Measurements from ENCODE around the gene NALCN. TPM values are rescaled to one million over a fixed set of nuclear protein-coding genes. Genes with fewer than 3 reads are reported as not detected.
A peak's percentile ranks its signal among the peaks of the same experiment; 100 is the strongest.

NALCN gene
- total and polyA plus RNA-seq, 7 experiments from 2014 or later, result not detected

- CTCF ChIA-PET, result no interaction called here
- H3K9me3 Mint-ChIP-seq, result no peaks in the 10 kb centered on the region
Observed at GRCh38 chr13:101150998-101151397, 265.3 kb downstream of the NALCN start.

GRCh38 chr13:101149735-101150384 lies 266.4 kb downstream of the NALCN start:
- Mint-ChIP-seq H3K27me3 (peaks cover 20 to 42% (median 34%) of the 10 kb centered on the region in 5 donors), H3K27ac (no peak overlapping the region), H3K4me3 (no peak overlapping the region), H3K36me3 (no peaks in the 10 kb centered on the region), H3K9me3 (no peaks in the 10 kb centered on the region), H3K4me1 (no peaks in the 10 kb centered on the region)
- ChIA-PET CTCF (no interaction called here), POLR2A (no interaction called here)
- Histone ChIP-seq H3K4me1 (ENCODE audit: control insufficient read depth in 2 of 2, insufficient read depth in 2 of 2, low read length in 2 of 2) (no peaks in the 10 kb centered on the region), H3K4me3 (ENCODE audit: low read length) (no peak overlapping the region), H3K27me3 (ENCODE audit: control insufficient read depth in 2 of 2, insufficient read depth in 2 of 2, low read length in 2 of 2) (no peaks in the 10 kb centered on the region), H3K9me3 (ENCODE audit: control insufficient read depth in 2 of 3, low read length in 3 of 3) (no peaks in the 10 kb centered on the region), H3K27ac (ENCODE audit: low read depth, low read length) (no peak overlapping the region), H3K36me3 (ENCODE audit: control insufficient read depth in 2 of 3, insufficient read depth in 3 of 3, low read length in 3 of 3) (no peaks in the 10 kb centered on the region)
- no peak for ATAC-seq
- intact Hi-C loops (cut with micrococcal nuclease), result loop anchor here in 1 of 2 donors (10.0 kb wide), 3 partner anchors 145 to 995 kb away; no protein-coding TSS in a partner anchor
- DNase-seq, result no peak

More at GRCh38 chr13:101150998-101151397, 265.3 kb downstream of the NALCN start:
- H3K36me3 ChIP-seq (ENCODE audit: control insufficient read depth in 2 of 3, insufficient read depth in 3 of 3, low read length in 3 of 3), result no peaks in the 10 kb centered on the region
- ATAC-seq (no peak), DNase-seq (no peak)
- no peaks in the 10 kb centered on the region for H3K4me1 ChIP-seq (ENCODE audit: control insufficient read depth in 2 of 2, insufficient read depth in 2 of 2, low read length in 2 of 2)
- intact Hi-C loops (cut with micrococcal nuclease), result no loop called here
- no peaks in the 10 kb centered on the region for H3K9me3 ChIP-seq (ENCODE audit: control insufficient read depth in 2 of 3, low read length in 3 of 3)
- H3K27ac Mint-ChIP-seq, result no peak overlapping the region
- H3K27ac ChIP-seq (ENCODE audit: low read depth, low read length), result no peak overlapping the region
- H3K36me3 Mint-ChIP-seq, result no peaks in the 10 kb centered on the region
- no peak overlapping the region for H3K4me3 ChIP-seq (ENCODE audit: low read length)
- no peak overlapping the region for H3K4me3 Mint-ChIP-seq
- peaks cover 22 to 44% (median 30%) of the 10 kb centered on the region in 5 donors for H3K27me3 Mint-ChIP-seq
- H3K27me3 ChIP-seq (ENCODE audit: control insufficient read depth in 2 of 2, insufficient read depth in 2 of 2, low read length in 2 of 2), result no peaks in the 10 kb centered on the region
- no peaks in the 10 kb centered on the region for H3K4me1 Mint-ChIP-seq
- POLR2A ChIA-PET, result no interaction called here

DNA sequence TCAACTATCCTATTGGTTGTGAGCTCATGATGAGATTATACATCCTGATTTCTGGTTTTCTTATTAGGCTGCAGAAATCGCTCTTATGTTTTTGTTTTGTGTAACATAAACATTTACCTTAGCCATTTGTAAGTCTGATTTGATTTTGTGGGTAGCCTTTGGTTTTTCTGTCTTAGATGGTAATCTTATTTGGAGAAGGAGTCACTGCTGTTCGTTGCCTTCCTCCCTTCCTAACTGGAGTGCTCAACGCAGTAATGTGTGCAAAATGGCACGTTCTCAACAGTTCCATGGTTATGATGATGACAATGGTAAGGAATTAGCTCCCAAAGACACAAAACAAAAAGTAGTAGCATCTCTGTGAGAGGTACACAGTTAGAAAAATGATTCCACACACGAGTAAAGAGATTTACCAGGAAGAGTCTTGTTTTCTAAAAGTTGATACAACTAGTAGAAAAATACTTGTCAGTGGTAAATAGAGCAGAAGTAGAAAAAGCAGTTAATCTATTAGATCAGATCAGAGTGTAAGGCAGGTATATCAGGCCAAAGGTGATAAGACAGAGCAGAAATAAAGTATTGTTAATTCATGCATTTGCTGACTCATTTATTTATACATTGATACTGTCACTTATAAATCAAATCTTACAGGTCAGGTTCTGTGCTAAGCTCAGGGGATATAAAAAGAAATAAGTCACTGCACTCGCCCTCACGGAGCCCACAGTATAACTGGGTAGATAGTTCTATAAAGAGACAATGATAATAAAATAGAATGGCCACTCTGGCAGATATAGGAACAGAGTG lies 270.0 kb downstream of the NALCN start:
- no peak overlapping the region for H3K27ac ChIP-seq (ENCODE audit: low read depth, low read length)
- no peak overlapping the region for H3K27ac Mint-ChIP-seq
- no peaks in the 10 kb centered on the region for H3K9me3 ChIP-seq (ENCODE audit: control insufficient read depth in 2 of 3, low read length in 3 of 3)
- ChIA-PET POLR2A (no interaction called here), CTCF (interaction anchor here (0.7 to 2.8 kb wide), 3 partner anchors 8 to 1410 kb away, joined by 3 to 14 read pairs (median 11); no protein-coding TSS in a partner anchor)
- ATAC-seq (no peak), DNase-seq (no peak)
- no peaks in the 10 kb centered on the region for H3K4me1 ChIP-seq (ENCODE audit: control insufficient read depth in 2 of 2, insufficient read depth in 2 of 2, low read length in 2 of 2)
- no peak overlapping the region for H3K4me3 ChIP-seq (ENCODE audit: low read length)
- peaks cover 10 to 37% (median 36%) of the 10 kb centered on the region in 5 donors for H3K27me3 Mint-ChIP-seq
- no peak overlapping the region for H3K4me3 Mint-ChIP-seq
- H3K36me3 ChIP-seq (ENCODE audit: control insufficient read depth in 2 of 3, insufficient read depth in 3 of 3, low read length in 3 of 3), result no peaks in the 10 kb centered on the region
- no peaks in the 10 kb centered on the region for H3K9me3 Mint-ChIP-seq
- no peaks in the 10 kb centered on the region for H3K4me1 Mint-ChIP-seq
- no peaks in the 10 kb centered on the region for H3K27me3 ChIP-seq (ENCODE audit: control insufficient read depth in 2 of 2, insufficient read depth in 2 of 2, low read length in 2 of 2)
- no peaks in the 10 kb centered on the region for H3K36me3 Mint-ChIP-seq
- intact Hi-C loops (cut with micrococcal nuclease), result loop anchor here in 1 of 2 donors (10.0 kb wide), 3 partner anchors 149 to 999 kb away; no protein-coding TSS in a partner anchor

GRCh38 chr13:101144808-101145419 lies 271.4 kb downstream of the NALCN start:
- Histone ChIP-seq H3K36me3 (ENCODE audit: control insufficient read depth in 2 of 3, insufficient read depth in 3 of 3, low read length in 3 of 3) (no peaks in the 10 kb centered on the region), H3K4me1 (ENCODE audit: control insufficient read depth in 2 of 2, insufficient read depth in 2 of 2, low read length in 2 of 2) (no peaks in the 10 kb centered on the region), H3K27me3 (ENCODE audit: control insufficient read depth in 2 of 2, insufficient read depth in 2 of 2, low read length in 2 of 2) (no peaks in the 10 kb centered on the region), H3K27ac (ENCODE audit: low read depth, low read length) (no peak overlapping the region), H3K9me3 (ENCODE audit: control insufficient read depth in 2 of 3, low read length in 3 of 3) (no peaks in the 10 kb centered on the region), H3K4me3 (ENCODE audit: low read length) (no peak overlapping the region)
- ChIA-PET POLR2A (interaction anchor here (1.3 kb wide), 1 partner anchor 596 kb away, joined by 3 read pairs; no protein-coding TSS in a partner anchor), CTCF (interaction anchor here (0.8 to 2.8 kb wide), 7 partner anchors 11 to 1475 kb away, joined by 3 to 14 read pairs (median 3); no protein-coding TSS in a partner anchor)
- Mint-ChIP-seq H3K27ac (no peak overlapping the region), H3K27me3 (peaks cover 7 to 48% (median 40%) of the 10 kb centered on the region in 5 donors), H3K36me3 (no peaks in the 10 kb centered on the region), H3K4me1 (no peaks in the 10 kb centered on the region), H3K4me3 (no peak overlapping the region), H3K9me3 (no peaks in the 10 kb centered on the region)
- intact Hi-C loops (cut with micrococcal nuclease), result loop anchor here (1.0 to 10.0 kb wide), 11 partner anchors 150 to 1702 kb away; partner anchors contain the start of gene ERCC5 (in 2 of the 2)
- peak in 7 of 9 donors; percentile 17 to 48 (median 33) for DNase-seq
- peak; percentile 63 for ATAC-seq

DNA sequence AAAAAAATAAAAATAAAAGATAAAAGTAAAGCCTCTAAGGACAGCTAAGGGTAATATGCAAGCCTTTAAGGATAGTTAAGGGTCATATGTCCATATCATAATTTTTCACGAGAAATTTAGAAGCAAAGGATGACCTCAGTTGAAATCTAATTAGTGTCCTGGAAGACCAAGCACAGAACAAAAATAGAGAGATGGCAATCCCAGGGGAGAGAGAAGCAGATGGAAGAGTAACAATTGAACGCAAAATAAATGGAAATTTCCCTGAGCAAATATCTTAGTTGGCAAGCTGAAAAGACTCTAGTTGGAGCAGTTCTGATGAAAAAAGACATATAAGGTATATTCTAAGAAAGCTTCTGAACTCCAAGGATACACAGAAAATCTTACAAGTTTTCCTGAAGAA lies 275.4 kb downstream of the NALCN start:
- Mint-ChIP-seq H3K27ac (no peak overlapping the region), H3K9me3 (peaks cover 0 to 1% (median 0%) of the 10 kb centered on the region in 11 donors), H3K4me3 (no peak overlapping the region), H3K27me3 (peaks cover 5 to 57% (median 49%) of the 10 kb centered on the region in 5 donors), H3K36me3 (no peaks in the 10 kb centered on the region), H3K4me1 (no peaks in the 10 kb centered on the region)
- no peak overlapping the region for H3K27ac ChIP-seq (ENCODE audit: low read depth, low read length)
- intact Hi-C loops (cut with micrococcal nuclease), result loop anchor here (5.0 to 10.0 kb wide), 5 partner anchors 154 to 1706 kb away; partner anchors contain the start of gene ERCC5 (in 2 of the 2)
- ChIA-PET CTCF (no interaction called here), POLR2A (no interaction called here)
- no peaks in the 10 kb centered on the region for H3K9me3 ChIP-seq (ENCODE audit: control insufficient read depth in 2 of 3, low read length in 3 of 3)
- H3K36me3 ChIP-seq (ENCODE audit: control insufficient read depth in 2 of 3, insufficient read depth in 3 of 3, low read length in 3 of 3), result no peaks in the 10 kb centered on the region
- DNase-seq (no peak), ATAC-seq (no peak)
- H3K4me1 ChIP-seq (ENCODE audit: control insufficient read depth in 2 of 2, insufficient read depth in 2 of 2, low read length in 2 of 2), result no peaks in the 10 kb centered on the region
- no peak overlapping the region for H3K4me3 ChIP-seq (ENCODE audit: low read length)
- H3K27me3 ChIP-seq (ENCODE audit: control insufficient read depth in 2 of 2, insufficient read depth in 2 of 2, low read length in 2 of 2), result no peaks in the 10 kb centered on the region

GRCh38 chr13:101140087-101140770 lies 276.1 kb downstream of the NALCN start:
- Histone ChIP-seq H3K9me3 (ENCODE audit: control insufficient read depth in 2 of 3, low read length in 3 of 3) (no peaks in the 10 kb centered on the region), H3K27me3 (ENCODE audit: control insufficient read depth in 2 of 2, insufficient read depth in 2 of 2, low read length in 2 of 2) (no peaks in the 10 kb centered on the region), H3K27ac (ENCODE audit: low read depth, low read length) (no peak overlapping the region), H3K4me3 (ENCODE audit: low read length) (no peak overlapping the region), H3K4me1 (ENCODE audit: control insufficient read depth in 2 of 2, insufficient read depth in 2 of 2, low read length in 2 of 2) (no peaks in the 10 kb centered on the region), H3K36me3 (ENCODE audit: control insufficient read depth in 2 of 3, insufficient read depth in 3 of 3, low read length in 3 of 3) (no peaks in the 10 kb centered on the region)
- Mint-ChIP-seq H3K4me3 (no peak overlapping the region), H3K27ac (no peak overlapping the region), H3K4me1 (no peaks in the 10 kb centered on the region), H3K9me3 (peaks cover 0 to 1% (median 0%) of the 10 kb centered on the region in 11 donors), H3K36me3 (no peaks in the 10 kb centered on the region), H3K27me3 (peaks cover 2 to 52% (median 46%) of the 10 kb centered on the region in 5 donors)
- POLR2A ChIA-PET, result no interaction called here
- intact Hi-C loops (cut with micrococcal nuclease), result loop anchor here (5.0 to 10.0 kb wide), 5 partner anchors 155 to 1707 kb away; partner anchors contain the start of gene ERCC5 (in 2 of the 2)
- ATAC-seq (no peak), DNase-seq (no peak)
- CTCF ChIA-PET, result no interaction called here

Data from naive thymus-derived CD4-positive, alpha-beta T cell (primary cell).